ENCODE data around the gene PDE11A. TPM values are rescaled to one million over a fixed set of nuclear protein-coding genes. Genes with fewer than 3 reads are reported as not detected.

PDE11A gene
- total RNA-seq, 1 experiment from 2014 or later, result not detected

GRCh38 chr2:177692783-177693269 lies 379.8 kb downstream of the PDE11A start:
- no peak overlapping the region for H3K4me3 Mint-ChIP-seq (ENCODE audit: unreplicated experiment)

GRCh38 chr2:177692042-177692782 lies 380.4 kb downstream of the PDE11A start:
- Mint-ChIP-seq H3K27ac (ENCODE audit: low read depth, unreplicated experiment) (peak overlapping the region; percentile 59), H3K27me3 (ENCODE audit: insufficient read depth, unreplicated experiment) (no peaks in the 10 kb centered on the region), H3K4me3 (ENCODE audit: unreplicated experiment) (no peak overlapping the region), H3K4me1 (ENCODE audit: insufficient read depth, unreplicated experiment) (peaks cover 5% of the 10 kb centered on the region), H3K9me3 (ENCODE audit: unreplicated experiment) (no peaks in the 10 kb centered on the region), H3K36me3 (ENCODE audit: insufficient read depth, unreplicated experiment) (no peaks in the 10 kb centered on the region)
- DNase-seq (ENCODE audit: unreplicated experiment), result peak; percentile 60
- no TSS peak for BruUV-seq (replicated peaks)
- TF ChIP-seq CTCF (IDR thresholded peaks at IDR 0.05; ENCODE audit: unreplicated experiment), result no peak
- intact Hi-C loops (cut with micrococcal nuclease), result loop anchor here (5.0 to 10.0 kb wide), 3 partner anchors 75 to 197 kb away; a partner anchor contains a TSS
- ChIA-PET CTCF (interaction anchor here (0.6 to 2.0 kb wide), 13 partner anchors 10 to 357 kb away, joined by 3 to 13 read pairs (median 3); a partner anchor contains a TSS), POLR2A (interaction anchor here (0.6 to 2.2 kb wide), 6 partner anchors 13 to 274 kb away, joined by 3 to 7 read pairs (median 4); no protein-coding TSS in a partner anchor)

More at GRCh38 chr2:177692783-177693269, 379.8 kb downstream of the PDE11A start:
- no TSS peak for BruUV-seq (replicated peaks)
- Mint-ChIP-seq H3K4me1 (ENCODE audit: insufficient read depth, unreplicated experiment) (peaks cover 5% of the 10 kb centered on the region), H3K36me3 (ENCODE audit: insufficient read depth, unreplicated experiment) (no peaks in the 10 kb centered on the region), H3K27ac (ENCODE audit: low read depth, unreplicated experiment) (peak overlapping the region; percentile 59), H3K27me3 (ENCODE audit: insufficient read depth, unreplicated experiment) (no peaks in the 10 kb centered on the region), H3K9me3 (ENCODE audit: unreplicated experiment) (no peaks in the 10 kb centered on the region)
- ChIA-PET CTCF (interaction anchor here (0.6 to 2.0 kb wide), 11 partner anchors 10 to 781 kb away, joined by 3 to 13 read pairs (median 4); no protein-coding TSS in a partner anchor), POLR2A (interaction anchor here (1.0 to 2.2 kb wide), 5 partner anchors 14 to 275 kb away, joined by 3 to 7 read pairs (median 4); no protein-coding TSS in a partner anchor)
- DNase-seq (ENCODE audit: unreplicated experiment), result peak; percentile 77
- peak; percentile 30 for TF ChIP-seq CTCF (IDR thresholded peaks at IDR 0.05; ENCODE audit: unreplicated experiment)
- intact Hi-C loops (cut with micrococcal nuclease), result loop anchor here (5.0 to 10.0 kb wide), 3 partner anchors 76 to 198 kb away; a partner anchor contains a TSS

GRCh38 chr2:177691177-177691576 lies 381.4 kb downstream of the PDE11A start:
- CTCF ChIA-PET, result interaction anchor here (0.6 to 2.0 kb wide), 5 partner anchors 33 to 356 kb away, joined by 3 to 6 read pairs (median 4); a partner anchor contains a TSS
- H3K4me1 Mint-ChIP-seq (ENCODE audit: insufficient read depth, unreplicated experiment), result peaks cover 5% of the 10 kb centered on the region

More at GRCh38 chr2:177691177-177691576, 381.4 kb downstream of the PDE11A start:
- no peaks in the 10 kb centered on the region for H3K9me3 Mint-ChIP-seq (ENCODE audit: unreplicated experiment)
- POLR2A ChIA-PET, result interaction anchor here (2.2 kb wide), 1 partner anchor 201 kb away, joined by 7 read pairs; no protein-coding TSS in a partner anchor
- no peak overlapping the region for H3K27ac Mint-ChIP-seq (ENCODE audit: low read depth, unreplicated experiment)
- BruUV-seq (replicated peaks), result no TSS peak
- H3K4me3 Mint-ChIP-seq (ENCODE audit: unreplicated experiment), result no peak overlapping the region
- no peaks in the 10 kb centered on the region for H3K27me3 Mint-ChIP-seq (ENCODE audit: insufficient read depth, unreplicated experiment)
- no peak for DNase-seq (ENCODE audit: unreplicated experiment)
- intact Hi-C loops (cut with micrococcal nuclease), result loop anchor here (5.0 to 10.0 kb wide), 3 partner anchors 74 to 196 kb away; a partner anchor contains a TSS
- no peaks in the 10 kb centered on the region for H3K36me3 Mint-ChIP-seq (ENCODE audit: insufficient read depth, unreplicated experiment)
- no peak for TF ChIP-seq CTCF (IDR thresholded peaks at IDR 0.05; ENCODE audit: unreplicated experiment)

All from MCF 10A (cell line).